ENCODE measurements around the gene NEIL1. TPM values are rescaled to one million over a fixed set of nuclear protein-coding genes. Genes with fewer than 3 reads are reported as not detected.

The NEIL1 gene
- total and polyA plus RNA-seq, 2 of the 8 experiments (the other 6 are each of a cell fraction or from before 2014, with no cell fraction given) = 10.4 to 10.9 TPM

DNA sequence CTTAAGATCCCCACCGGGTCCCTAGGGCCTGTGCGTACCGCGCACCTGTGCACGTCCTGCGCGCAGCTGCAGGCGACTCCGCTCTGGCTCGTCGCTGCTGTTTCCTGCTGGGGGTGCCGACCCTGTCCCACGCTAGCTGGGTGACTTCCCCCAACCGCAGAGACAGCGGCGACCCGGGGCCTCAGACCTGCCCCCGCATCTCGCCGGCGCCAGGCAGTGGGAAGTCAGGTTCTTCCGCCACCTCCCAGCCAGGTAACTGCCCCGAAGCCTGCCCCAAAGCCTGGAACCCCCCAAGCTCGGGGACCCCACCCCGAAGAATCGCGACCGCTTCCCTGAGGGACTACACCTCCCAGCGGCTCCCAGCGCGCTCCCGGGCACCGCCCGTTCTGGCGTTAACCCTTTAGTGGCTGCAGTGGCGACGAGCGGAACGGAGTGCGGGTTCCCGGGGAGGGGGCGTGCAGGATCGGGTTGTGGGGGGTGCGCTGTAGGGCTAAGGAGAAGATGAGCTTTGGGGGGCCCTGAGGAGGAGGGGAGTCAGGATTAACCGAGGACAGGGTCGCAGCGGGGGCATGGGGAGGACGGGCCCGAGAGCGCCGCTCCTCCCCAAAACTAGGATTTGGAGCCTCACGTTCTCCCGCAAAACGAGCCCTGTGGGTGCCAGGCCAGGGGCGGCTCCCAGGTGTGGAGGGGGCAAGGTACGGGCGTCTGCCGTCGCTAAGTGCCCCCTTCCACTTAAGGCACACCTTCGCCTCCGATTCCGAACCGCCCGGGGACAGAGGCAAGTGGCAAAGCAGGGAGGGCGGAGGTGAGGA lies 589 bp downstream of the NEIL1 start (continued):
- TF ChIP-seq PHF8 (conservative IDR thresholded peaks at IDR 0.05; ENCODE audit: low read depth, low read length) = no peak
